Measurements from ENCODE around the gene OXGR1.

DNA sequence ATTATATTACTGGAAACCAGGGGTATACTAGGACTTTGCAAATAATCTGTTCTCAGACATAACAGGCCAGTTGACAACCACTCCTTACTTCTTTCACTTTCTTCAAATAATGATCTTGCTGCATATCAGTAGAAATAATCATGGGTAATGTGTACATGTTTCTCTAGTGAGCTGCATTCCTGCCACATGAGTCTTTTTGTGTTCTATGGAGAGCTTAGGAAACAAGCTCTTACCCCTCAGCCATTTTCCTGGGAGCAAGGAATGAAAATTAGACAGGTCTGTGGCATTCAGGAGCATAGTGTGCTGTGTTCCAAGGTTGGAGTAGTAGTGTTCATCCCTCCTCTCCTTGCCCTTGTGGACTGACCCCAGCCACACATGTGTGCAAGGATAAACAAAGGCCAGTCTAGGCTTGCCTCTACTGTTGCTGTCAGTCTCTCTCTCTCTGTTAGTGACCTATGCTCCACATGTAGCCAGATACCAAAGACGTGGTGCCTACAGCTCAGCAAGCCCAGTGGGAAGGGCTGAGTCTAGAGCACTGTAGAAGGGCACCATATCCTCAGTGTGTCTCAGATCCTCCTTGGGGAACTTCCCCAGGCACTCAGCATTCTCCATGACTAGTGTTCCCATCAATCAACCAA is 11.5 kb upstream of the OXGR1 start:
- TF ChIP-seq, protein P1, sequence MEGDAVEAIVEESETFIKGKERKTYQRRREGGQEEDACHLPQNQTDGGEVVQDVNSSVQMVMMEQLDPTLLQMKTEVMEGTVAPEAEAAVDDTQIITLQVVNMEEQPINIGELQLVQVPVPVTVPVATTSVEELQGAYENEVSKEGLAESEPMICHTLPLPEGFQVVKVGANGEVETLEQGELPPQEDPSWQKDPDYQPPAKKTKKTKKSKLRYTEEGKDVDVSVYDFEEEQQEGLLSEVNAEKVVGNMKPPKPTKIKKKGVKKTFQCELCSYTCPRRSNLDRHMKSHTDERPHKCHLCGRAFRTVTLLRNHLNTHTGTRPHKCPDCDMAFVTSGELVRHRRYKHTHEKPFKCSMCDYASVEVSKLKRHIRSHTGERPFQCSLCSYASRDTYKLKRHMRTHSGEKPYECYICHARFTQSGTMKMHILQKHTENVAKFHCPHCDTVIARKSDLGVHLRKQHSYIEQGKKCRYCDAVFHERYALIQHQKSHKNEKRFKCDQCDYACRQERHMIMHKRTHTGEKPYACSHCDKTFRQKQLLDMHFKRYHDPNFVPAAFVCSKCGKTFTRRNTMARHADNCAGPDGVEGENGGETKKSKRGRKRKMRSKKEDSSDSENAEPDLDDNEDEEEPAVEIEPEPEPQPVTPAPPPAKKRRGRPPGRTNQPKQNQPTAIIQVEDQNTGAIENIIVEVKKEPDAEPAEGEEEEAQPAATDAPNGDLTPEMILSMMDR (IDR thresholded peaks at IDR 0.05): no peak
- TF ChIP-seq POLR2A (IDR thresholded peaks at IDR 0.05): no peak

All from right lobe of liver (tissue), 4 donors.